VCaP (cell line): ENCODE results near the gene ANKRD52.
"Not testable (repeated sequence)": the region's sequence is repeated elsewhere in the genome, so short reads cannot be mapped to it uniquely, and the experiment has no call there.

Experiments
- H3K27ac ChIP-seq: fragments of 450-650 bp; 2 replicates; pipeline ENCODE4 v1.5.1; 2017
- CTCF ChIP-seq: fragments of 450-650 bp; conservative IDR thresholded peaks from 2 replicates; pipeline ENCODE4 v1.5.1; 2017; ENCODE audit warnings: mild to moderate bottlenecking, moderate library complexity

Gene ANKRD52

GRCh38 chr12:56266693-56267442 is 8.7 kb upstream of the ANKRD52 start, which contains the start of gene COQ10A:
Gene COQ10A, plus strand, starts transcription at chr12:56266942. Its CDS starts 177 bp downstream, at chr12:56267119.
- H3K27ac ChIP-seq: peak within 1 kb of the TSS; percentile 79
- TF ChIP-seq CTCF: peak; percentile 70

- H3K27ac ChIP-seq: peak overlapping the region; percentile 79
Observed at GRCh38 chr12:56266068-56266692, 8.0 kb upstream of the ANKRD52 start.

GRCh38 chr12:56262955-56263354 is 4.8 kb upstream of the ANKRD52 start:
- H3K27ac ChIP-seq: not testable (repeated sequence)

- no peak overlapping the region for H3K27ac ChIP-seq
Observed at GRCh38 chr12:56261503-56262232, 3.5 kb upstream of the ANKRD52 start.

GRCh38 chr12:56260921-56261320 is 2.7 kb upstream of the ANKRD52 start:
- TF ChIP-seq CTCF: no peak

More at GRCh38 chr12:56261503-56262232, 3.5 kb upstream of the ANKRD52 start:
- TF ChIP-seq CTCF: no peak

GRCh38 chr12:56260380-56260779 is 2.2 kb upstream of the ANKRD52 start:
- H3K27ac ChIP-seq: no peak overlapping the region
- no peak for TF ChIP-seq CTCF

More at GRCh38 chr12:56260921-56261320, 2.7 kb upstream of the ANKRD52 start:
- H3K27ac ChIP-seq: no peak overlapping the region

GRCh38 chr12:56258820-56259183 is 618 bp upstream of the ANKRD52 start:
- peak overlapping the region; percentile 87 for H3K27ac ChIP-seq

More at GRCh38 chr12:56258820-56259183, 618 bp upstream of the ANKRD52 start:
- TF ChIP-seq CTCF: no peak
